GM13977 (cell line): ENCODE data around the gene PRKACA.

ENCODE experiments used
- DNase-seq: peaks from one replicate; pipeline ENCODE4 v3.0.0; 2012; ENCODE audit warnings: low spot score
- in situ Hi-C: fragments of 300-500 bp; cut with MboI; formaldehyde crosslinking; loops from one replicate; pipeline ENCODE4 v1.12.0; 2022; ENCODE audit warnings: low sequenced_read_pairs, low pct_unique_long_range_greater_than_20kb, mixed read lengths, inconsistent platforms; ENCODE audit not compliant: unreplicated experiment
- TF ChIP-seq, protein P1 (sequence below): IDR thresholded peaks from 2 replicates; pipeline ENCODE4 v1.5.1; 2012; ENCODE audit warnings: mild to moderate bottlenecking, control low read depth; ENCODE audit not compliant: insufficient read depth; ENCODE audit errors: extremely low read depth, missing control alignments

PRKACA gene

DNA sequence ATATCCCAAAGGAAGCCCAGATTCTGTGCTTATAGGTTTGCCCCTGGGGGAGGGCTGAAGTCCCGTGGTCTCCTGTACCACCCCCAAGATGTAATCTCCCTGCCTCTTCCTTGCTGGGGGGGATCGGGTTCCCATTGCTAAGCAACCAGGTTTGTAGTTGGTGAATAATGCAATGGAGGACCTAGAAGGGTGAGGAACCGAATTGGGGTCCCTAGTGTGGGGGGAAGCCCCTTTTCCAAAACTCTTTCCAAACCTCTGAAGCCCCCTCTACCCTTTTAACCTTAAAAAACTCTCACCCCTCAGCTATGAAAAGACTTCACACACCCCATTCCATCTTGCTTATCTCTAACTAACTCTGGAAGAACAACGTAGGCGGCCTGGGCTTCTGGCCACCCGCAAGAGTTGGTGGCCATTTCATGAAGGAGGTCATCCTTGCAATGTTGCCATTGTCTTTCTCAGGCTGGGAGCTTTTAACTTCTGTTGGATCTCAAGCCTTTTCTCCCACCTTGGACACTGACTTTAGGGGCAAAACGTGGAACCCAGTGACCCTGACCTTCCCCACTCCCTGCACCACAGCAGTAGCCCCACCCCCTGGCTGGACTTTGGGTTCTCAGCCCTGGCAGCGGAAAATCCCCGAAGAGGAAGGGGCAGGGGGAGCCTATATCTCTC lies 56.3 kb downstream of the PRKACA start:
- in situ Hi-C loops, result loop anchor here (25.0 kb wide), 1 partner anchor 474 kb away; no protein-coding TSS in a partner anchor
- TF ChIP-seq, protein P1, sequence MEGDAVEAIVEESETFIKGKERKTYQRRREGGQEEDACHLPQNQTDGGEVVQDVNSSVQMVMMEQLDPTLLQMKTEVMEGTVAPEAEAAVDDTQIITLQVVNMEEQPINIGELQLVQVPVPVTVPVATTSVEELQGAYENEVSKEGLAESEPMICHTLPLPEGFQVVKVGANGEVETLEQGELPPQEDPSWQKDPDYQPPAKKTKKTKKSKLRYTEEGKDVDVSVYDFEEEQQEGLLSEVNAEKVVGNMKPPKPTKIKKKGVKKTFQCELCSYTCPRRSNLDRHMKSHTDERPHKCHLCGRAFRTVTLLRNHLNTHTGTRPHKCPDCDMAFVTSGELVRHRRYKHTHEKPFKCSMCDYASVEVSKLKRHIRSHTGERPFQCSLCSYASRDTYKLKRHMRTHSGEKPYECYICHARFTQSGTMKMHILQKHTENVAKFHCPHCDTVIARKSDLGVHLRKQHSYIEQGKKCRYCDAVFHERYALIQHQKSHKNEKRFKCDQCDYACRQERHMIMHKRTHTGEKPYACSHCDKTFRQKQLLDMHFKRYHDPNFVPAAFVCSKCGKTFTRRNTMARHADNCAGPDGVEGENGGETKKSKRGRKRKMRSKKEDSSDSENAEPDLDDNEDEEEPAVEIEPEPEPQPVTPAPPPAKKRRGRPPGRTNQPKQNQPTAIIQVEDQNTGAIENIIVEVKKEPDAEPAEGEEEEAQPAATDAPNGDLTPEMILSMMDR, result no peak
- no peak for DNase-seq

DNA sequence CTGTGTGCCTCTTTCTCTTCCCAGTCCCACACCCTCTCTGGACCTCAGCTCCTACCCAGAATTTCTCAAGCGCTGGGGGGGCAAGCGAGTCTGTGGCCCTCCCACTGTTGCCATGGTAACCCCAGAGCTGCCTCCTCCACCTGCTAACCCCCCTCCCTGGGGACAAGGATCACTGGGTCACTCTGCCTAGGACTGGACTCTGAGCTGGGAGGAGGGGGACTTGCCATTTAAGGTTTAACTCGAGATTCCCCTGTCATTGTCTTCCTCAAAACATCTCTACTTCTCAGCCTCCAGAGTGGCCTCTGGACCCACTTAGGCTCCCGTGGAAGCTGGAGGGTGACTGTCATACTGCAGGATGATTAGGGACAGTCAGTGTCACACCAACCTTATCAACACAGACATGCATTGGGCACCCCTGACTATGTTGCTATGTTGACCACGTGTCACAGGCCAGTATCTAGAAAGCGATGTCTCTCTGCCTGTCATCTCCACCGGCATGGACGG lies 57.9 kb downstream of the PRKACA start:
- in situ Hi-C loops, result loop anchor here (25.0 kb wide), 1 partner anchor 472 kb away; no protein-coding TSS in a partner anchor
- TF ChIP-seq, protein P1, result no peak
- DNase-seq, result no peak

DNA sequence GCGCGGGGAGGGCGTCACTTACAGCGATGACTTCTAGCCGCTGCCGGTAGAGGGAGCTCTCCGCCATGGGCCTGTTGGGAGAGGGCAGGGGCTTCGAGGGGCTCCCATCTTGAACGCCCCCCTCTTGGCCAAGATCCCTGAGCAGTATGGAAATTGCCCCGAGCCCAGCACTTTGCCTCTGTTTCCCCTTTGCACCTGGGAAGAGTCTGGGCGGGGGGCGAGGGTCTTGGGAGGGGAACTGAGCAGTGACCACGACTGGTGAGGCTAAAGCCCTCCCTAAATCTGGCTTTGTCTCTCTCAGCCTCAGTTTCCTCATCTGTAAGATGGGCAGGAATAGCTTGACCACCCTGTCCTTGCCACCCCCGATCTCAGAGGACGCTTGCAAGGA lies 58.5 kb downstream of the PRKACA start:
- in situ Hi-C loops, result loop anchor here (25.0 kb wide), 1 partner anchor 472 kb away; no protein-coding TSS in a partner anchor
- DNase-seq, result peak; percentile 85
- TF ChIP-seq, protein P1, result peak; percentile 80

DNA sequence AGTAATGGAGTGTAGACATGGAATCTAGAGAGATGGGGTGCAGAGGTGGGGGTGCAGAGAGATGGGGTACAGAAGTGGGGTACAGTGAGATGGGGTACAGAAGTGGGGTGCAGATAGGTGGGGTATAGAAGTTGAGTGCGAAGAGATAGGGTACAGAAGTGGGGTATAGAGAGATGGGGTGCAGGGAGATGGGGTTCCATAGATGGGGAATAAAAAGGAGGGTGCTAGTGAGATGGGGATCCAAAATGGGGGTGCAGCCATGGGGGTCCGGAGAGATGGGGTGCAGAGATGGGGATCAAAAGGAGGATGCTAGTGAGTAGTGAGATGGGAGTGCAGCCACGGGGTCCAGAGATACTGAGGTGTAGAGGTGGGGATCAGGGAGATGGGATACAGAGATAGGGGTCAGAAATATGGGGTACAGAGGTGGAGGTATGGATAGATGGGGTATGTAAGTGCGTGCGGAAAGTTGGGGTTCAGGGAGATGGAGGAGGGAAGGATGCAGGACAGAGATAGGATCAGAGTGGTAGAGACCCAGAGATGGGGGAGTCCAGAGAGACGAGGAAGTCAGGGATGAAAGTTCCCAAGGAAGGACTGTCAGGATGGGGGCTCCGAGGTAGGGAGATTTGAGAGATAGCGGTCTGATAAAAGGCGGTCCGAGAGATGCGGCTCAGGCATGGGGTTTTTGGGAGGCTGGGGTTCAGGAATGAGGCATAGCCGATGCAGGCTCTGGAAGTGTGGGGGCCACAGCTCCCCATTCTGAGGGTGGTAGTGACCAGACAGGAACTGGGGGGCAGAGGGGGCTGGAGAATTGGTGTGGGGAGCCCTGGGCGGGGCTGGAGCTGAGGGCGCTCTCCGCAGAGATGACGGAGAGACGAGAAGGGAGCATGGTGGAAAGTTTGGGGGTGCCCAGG lies 59.1 kb downstream of the PRKACA start:
- in situ Hi-C loops, result loop anchor here (25.0 kb wide), 1 partner anchor 471 kb away; no protein-coding TSS in a partner anchor
- TF ChIP-seq, protein P1, result no peak
- no peak for DNase-seq

DNA sequence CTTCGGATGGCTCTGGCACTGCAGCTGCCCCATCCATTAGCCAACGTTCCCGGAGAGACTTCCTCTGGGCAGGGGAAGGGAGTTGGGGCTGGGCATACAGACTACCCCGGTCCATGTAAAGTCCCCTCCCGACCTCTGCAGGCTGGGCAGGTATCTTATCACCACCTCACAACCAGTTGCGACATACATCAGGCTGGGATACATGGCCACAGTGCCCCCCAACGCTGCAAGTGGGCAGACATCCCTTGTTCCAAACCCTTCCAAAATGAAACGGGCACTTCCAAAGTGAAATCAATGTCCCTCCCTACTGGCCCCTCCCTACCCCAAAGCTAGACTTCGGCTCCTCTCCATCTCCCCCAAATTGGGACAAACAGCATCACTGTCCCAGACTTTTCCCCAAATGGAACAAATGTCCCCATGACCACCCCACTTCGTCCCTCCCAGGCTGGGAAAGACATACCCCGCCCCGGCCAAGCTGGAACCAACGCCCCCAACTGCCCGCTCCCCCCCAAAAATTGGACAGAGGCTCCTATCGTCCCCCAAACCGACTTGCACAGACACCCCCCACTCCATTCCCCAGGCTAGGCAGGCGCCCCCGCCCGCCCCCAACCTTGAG lies 60.7 kb downstream of the PRKACA start:
- TF ChIP-seq, protein P1, result no peak
- in situ Hi-C loops, result loop anchor here (25.0 kb wide), 1 partner anchor 470 kb away; no protein-coding TSS in a partner anchor
- no peak for DNase-seq
